IPS-NIHi11 (cell line): ENCODE results near the gene CFAP299.
A peak's percentile ranks its signal among the peaks of the same experiment; 100 is the strongest.
"Not testable (repeated sequence)": the region's sequence is repeated elsewhere in the genome, so short reads cannot be mapped to it uniquely, and the experiment has no call there.

ENCODE experiments used
- DNase-seq: peaks from one replicate; pipeline ENCODE4 v3.0.0; 2012; ENCODE audit warnings: mixed read lengths, low spot score

CFAP299 gene

DNA sequence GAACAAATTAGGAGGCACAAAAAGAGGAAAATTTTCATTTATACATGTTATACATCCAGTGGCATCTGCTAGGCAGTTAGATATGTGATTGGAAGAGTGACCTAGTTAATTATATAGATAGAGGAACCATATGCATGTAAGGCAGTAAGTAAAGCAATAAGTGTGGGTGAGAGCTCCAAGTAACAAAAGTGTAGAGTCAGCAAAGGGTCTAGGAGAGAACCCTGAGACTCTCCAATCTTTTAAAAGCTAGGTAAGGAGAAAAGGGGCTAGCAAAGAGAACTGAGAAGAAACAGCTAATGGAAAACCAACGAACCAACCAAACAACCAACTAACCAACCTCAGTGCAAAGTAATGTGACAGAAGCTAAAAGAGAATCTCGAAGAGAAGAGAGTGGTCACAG lies 3.8 kb upstream of the CFAP299 start:
- no peak for DNase-seq

DNA sequence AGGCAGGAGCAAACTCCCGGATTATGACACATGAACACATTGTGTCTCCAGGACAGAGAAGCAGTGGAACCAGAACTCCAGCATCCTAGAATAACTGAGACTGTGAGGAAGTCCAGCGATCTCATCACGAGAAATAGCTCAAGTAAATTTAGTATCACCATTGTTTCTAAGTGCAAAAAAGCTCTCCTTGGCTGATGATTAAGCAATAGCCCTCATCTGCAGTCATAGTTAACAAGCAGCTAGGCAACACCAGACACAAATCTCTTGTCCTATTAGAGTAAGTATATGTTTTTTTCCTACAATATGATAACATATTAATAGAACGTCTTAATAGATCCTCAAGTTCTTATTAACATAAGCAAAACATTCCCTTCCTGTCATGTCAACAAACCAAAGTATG lies 2.4 kb upstream of the CFAP299 start:
- DNase-seq, result no peak

DNA sequence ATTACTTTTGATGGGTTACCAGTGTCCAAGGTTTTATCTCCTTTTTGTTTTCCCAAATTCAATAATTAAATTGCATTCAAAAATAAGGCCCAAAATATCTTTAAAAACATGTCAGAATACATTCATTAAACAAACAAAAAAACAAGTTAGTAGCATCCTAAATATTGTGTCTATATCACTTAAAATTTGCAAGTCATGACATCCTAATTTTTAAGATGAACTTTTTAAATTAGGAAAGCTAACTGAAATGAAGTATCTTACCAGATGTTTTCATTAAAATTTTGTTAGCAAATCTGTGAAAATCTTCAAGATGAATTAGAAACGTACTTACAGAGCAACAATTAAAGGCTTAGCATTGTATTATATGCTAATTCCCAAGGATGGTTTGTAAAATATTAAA lies 962 bp upstream of the CFAP299 start:
- DNase-seq, result no peak

GRCh38 chr4:80335226-80335553 lies 340 bp upstream of the CFAP299 start:
- no peak for DNase-seq

- peak; percentile 58 for DNase-seq
Observed at GRCh38 chr4:80336582-80336981, 1.1 kb downstream of the CFAP299 start.

GRCh38 chr4:80340036-80340435 lies 4.5 kb downstream of the CFAP299 start:
- no peak for DNase-seq

GRCh38 chr4:80342684-80343083 lies 7.2 kb downstream of the CFAP299 start:
- not testable (repeated sequence) for DNase-seq

DNA sequence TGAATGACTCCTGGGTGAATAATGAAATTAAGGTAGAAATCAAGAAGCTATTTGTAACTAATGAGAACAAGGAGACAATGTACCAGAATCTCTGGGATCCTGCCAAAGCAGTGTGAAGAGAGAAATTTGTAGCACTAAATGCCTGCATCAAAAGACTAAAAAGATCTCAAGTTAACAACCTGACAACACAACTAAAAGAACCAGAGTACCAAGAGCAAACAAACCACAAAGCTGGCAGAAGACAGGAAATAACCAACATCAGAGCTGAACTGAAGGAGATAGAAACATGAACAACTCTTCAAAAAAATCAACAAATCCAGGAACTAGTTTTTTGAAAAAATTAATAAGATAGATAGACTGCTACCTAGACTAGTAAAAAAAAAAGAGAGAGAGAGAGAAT lies 8.4 kb downstream of the CFAP299 start:
- DNase-seq, result no peak

DNA sequence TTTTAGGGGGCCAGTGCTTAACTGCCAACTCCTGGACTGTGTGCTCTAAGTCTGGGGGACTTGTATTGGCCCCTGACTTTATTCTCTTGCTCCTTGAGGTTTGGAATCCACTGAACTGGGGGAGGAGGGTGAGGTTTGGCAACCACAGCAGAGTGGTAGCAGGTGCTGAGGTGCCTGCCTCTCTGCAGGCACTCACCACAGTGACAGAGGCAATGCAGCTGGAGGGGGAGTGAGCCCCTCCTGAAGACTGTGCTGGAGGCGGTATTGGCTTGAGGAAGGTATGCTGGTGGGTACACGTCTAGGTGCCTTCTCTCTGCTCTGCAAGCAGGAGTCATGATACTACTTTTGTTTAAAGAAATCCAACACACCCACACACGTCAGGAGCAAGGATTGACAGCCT lies 24.6 kb downstream of the CFAP299 start:
- DNase-seq, result no peak

- DNase-seq, result no peak
Observed at GRCh38 chr4:80360900-80361299, 25.4 kb downstream of the CFAP299 start.

DNA sequence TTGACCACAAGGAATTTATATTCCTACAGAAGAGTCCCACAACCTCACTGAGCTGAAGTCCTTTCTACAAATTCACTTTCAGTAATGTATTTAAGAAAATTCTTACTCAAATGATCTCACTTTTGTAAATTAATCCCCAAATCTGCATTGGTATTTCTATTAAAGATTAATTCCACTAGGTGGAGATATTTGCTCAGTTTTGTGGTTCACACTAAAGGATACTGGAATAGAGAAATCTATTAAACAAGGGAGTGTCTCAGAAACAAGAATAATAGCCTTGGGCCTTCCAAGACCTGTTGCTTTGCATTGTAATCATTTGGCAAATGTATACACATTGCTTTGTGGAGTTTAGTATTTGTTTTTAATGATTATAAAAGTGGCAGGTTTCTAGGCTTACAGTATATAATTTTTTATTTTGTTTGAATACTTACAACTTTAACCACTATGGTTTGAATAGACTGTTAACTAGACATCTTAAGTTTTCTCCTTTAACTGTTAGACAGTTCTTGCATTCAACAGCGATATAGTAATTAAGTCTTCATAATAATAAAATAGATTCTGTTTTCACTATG lies 25.9 kb downstream of the CFAP299 start:
- DNase-seq, result peak; percentile 18

DNA sequence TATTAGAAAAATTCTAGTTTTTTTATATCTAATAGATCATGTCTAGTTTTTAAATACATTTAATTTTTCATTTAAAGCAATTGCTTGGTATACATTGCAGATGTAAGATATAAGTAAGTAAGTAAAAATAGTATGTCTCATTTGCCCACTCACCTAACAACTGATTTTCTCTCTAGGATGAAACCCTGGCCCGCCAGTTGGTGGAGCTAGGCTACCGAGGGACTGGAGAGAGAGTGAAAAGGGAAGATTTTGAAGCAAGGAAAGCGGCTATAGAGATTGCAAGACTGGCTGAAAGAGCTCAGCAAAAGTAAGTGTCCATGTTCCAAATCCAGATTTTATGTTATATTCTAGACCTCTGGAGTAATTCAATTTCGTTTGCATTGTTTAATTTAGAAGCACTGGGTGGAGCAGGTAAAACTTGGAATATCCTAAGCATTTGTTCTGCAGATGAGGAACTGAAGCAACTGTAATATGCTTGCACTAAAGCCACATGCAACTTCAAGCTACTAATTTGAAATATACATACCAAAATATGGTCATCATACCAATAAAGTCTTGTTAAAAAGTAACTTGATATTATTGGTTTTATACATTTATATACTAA lies 27.1 kb downstream of the CFAP299 start:
- DNase-seq, result peak; percentile 48

DNA sequence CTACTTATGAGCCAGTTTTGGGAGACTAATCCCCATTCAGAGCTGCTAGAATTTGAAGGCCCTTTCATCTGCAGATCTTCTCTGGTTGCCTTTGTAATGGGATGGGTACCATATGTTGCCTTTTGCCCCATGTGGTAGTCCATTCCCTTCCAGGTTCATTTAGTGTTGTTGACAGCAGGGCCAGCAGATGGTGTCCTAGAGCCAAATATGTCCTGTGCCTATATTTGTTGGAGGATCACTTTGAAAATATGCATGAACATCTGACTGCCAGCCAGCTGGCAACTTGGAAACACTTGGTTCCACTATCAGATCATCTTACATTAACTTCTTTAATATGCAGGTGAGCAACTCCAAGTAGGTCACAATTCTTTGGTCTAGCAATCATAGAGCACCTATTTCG lies 30.4 kb downstream of the CFAP299 start:
- peak; percentile 75 for DNase-seq

GRCh38 chr4:80367737-80368136 lies 32.2 kb downstream of the CFAP299 start:
- no peak for DNase-seq

GRCh38 chr4:80370635-80371034 lies 35.1 kb downstream of the CFAP299 start:
- no peak for DNase-seq

DNA sequence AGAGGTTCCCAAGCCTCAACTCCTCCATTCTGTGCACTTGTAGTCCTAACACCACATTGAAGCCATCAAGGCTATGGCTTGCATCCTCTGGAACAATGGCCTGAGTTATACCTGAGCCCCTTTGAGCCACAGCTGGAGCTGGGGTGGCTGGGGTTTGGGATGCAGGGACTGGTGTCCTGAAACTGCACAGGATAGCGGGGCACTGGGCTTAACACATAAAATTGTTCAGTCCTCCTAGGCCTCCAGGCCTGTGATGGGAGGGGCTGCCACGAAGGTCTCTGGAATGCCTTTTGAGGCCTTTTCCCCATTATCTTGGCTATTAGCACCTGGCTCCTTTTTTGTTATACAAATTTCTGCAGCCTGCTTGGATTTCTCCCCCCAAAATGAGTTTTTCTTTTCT lies 35.5 kb downstream of the CFAP299 start:
- no peak for DNase-seq

GRCh38 chr4:80374180-80374579 lies 38.6 kb downstream of the CFAP299 start:
- no peak for DNase-seq

DNA sequence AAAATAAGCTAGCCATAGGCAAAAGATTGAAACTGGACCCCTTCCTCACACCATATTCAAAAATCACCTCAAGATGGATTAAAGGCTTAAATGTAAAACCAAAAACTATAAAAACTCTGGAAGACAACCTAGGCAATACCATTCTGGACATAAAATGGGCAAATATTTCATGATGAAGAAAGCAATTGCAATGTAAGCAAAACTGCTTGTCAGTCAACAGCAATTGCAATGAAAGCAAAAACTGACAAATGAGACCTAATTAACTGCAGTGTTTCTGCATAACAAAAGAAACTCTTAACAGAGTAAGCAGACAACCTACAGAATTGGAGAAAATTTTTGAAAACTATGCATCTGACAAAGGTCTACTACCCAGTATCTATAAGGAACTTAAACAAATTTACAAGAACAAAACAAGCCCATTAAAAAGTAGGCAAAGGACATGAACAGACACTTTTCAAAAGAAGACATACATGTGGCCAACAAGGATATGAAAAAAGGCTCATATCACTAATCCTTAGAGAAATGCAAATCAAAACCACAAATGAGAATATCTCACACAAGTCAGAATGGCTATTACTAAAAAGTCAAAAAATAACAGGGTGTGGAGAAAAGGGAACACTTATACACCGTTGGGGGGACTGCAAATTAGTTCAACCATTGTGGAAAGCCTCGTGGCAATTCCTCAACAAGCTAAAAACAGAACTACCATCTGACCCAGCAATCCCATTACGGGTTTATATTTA lies 46.7 kb downstream of the CFAP299 start:
- DNase-seq, result no peak

DNA sequence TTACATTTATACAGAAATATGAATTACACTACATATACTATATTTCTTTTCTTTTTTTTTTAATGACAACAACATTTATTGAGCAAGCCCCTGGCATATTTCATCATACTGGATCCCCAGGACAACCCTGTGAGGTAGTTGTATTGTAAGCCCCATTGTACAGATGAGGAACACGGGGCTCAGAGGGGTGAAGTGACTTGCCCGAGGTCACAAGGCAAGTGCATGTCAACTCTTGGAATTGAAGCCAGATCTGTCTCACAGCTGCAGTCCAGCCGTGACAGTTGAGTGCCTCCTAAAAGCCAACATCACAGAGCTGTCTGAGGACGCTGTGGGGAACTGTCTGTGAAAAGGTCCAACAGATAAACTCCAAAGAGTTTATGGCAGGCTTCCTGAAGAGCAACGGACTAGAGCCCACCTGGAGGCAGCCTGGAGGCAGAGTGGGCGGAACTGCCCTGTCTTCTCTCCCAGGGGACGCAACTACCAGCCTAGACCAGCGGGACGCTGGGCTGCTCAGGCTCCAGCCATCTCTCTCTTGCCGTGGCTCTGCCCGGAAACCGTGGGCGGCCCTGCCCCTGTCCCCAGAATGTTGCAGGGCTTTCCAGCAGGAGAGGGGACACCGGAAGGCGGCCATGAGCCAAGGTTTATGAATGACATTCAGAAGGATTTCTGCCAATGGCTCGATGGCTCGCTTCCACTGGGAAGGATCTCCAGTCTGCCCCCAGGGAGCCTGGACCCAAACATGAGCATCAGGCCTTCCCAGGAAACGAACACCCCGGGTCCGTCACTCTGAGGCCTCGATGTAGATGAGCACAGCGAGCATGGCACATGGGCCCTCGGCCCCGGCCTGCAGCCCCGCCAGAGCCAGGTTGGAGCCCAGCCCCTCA lies 50.1 kb downstream of the CFAP299 start:
- no peak for DNase-seq

- DNase-seq, result no peak
Observed at GRCh38 chr4:80386281-80386886, 50.9 kb downstream of the CFAP299 start.

DNA sequence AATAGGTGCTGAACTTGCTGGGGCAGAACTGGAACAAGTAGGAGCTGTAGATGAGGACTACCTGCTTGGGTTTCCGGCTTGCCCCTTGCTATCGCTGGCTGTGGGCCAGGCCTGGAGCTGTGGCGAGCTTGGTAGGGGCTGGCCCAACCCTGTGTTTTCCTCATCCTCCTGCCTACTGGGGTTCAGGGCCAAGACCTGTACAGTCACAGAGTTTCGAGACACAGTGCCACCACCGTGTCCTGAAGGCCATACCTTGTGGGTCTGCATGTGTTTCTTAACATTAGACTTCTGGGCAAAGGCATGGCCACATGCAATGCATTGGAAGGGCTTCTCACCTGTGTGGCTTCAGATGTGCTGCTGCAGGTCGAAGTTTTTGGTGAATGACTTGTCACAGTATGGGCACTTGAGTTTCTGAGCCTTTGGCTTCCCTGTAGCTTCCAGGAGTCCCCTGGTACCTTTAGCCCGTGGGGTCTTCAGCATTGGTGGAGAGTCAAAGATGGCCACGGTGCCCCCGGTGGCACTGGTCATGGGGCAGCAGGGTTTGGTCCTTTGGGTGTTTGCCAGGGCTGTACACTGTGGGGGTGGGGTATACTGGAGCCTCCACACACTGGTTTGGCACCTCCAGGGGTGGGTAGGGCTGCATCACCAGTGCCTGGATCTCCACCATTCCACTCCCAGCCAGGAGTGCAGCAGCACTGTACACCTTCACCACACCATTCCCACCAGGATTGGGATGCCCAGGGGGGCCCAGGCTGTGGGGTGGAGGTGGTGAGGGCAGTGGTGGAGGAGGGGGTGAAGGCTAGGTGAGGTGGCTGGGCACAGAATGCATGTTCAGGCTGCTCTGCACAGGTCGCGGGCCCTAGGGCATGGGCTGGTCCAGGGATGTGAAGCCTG lies 52.1 kb downstream of the CFAP299 start:
- no peak for DNase-seq
